ENCODE results near the gene MLLT10.
"Not testable (repeated sequence)": the region's sequence is repeated elsewhere in the genome, so short reads cannot be mapped to it uniquely, and the experiment has no call there.

- TF ChIP-seq EZH2 (IDR thresholded peaks at IDR 0.05; ENCODE audit: borderline replicate concordance, low read length) = not testable (repeated sequence)
- TF ChIP-seq, protein P1, sequence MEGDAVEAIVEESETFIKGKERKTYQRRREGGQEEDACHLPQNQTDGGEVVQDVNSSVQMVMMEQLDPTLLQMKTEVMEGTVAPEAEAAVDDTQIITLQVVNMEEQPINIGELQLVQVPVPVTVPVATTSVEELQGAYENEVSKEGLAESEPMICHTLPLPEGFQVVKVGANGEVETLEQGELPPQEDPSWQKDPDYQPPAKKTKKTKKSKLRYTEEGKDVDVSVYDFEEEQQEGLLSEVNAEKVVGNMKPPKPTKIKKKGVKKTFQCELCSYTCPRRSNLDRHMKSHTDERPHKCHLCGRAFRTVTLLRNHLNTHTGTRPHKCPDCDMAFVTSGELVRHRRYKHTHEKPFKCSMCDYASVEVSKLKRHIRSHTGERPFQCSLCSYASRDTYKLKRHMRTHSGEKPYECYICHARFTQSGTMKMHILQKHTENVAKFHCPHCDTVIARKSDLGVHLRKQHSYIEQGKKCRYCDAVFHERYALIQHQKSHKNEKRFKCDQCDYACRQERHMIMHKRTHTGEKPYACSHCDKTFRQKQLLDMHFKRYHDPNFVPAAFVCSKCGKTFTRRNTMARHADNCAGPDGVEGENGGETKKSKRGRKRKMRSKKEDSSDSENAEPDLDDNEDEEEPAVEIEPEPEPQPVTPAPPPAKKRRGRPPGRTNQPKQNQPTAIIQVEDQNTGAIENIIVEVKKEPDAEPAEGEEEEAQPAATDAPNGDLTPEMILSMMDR (IDR thresholded peaks at IDR 0.05; ENCODE audit: low read length) = not testable (repeated sequence)
Measured at GRCh38 chr10:21624421-21624820, 90.4 kb downstream of the MLLT10 start.
